Loucy (cell line): ENCODE data around the gene PPM1L.

Experiments used
- CTCF ChIP-seq: fragments of 200-600 bp; sonication (generic); conservative IDR thresholded peaks from 2 replicates; pipeline ENCODE4 v1.5.1; 2014; ENCODE audit warnings: mild to moderate bottlenecking, antibody characterized with exemption, low read length
- EZH2phosphoT487 ChIP-seq: fragments of 200-600 bp; IDR thresholded peaks from 2 replicates; pipeline ENCODE4 v1.6.1; 2018; ENCODE audit warnings: antibody characterized with exemption, mild to moderate bottlenecking, moderate library complexity, borderline replicate concordance

GRCh38 chr3:161069511-161070251 lies 313.6 kb downstream of the PPM1L start:
- TF ChIP-seq CTCF (no peak), EZH2phosphoT487 (no peak)
